Mononuclear cell (primary cell): Measurements from ENCODE around the gene KCNC3. TPM values are rescaled to one million over a fixed set of nuclear protein-coding genes. Genes with fewer than 3 reads are reported as not detected.

Experiments used
- H3K27me3 ChIP-seq: 2 replicates; pipeline ENCODE4 v1.6.0; 2011; ENCODE audit warnings: low read length, control low read depth; ENCODE audit not compliant: insufficient read depth
- H3K4me1 ChIP-seq: 2 replicates; pipeline ENCODE4 v1.5.1; 2011; ENCODE audit warnings: mild to moderate bottlenecking, low read length, control low read depth; ENCODE audit not compliant: insufficient read depth
- H3K4me3 ChIP-seq: 2 replicates; pipeline ENCODE4 v1.5.1; 2011; ENCODE audit warnings: mild to moderate bottlenecking, low read length, moderate library complexity
- H3K9me3 ChIP-seq: 2 replicates; pipeline ENCODE4 v1.5.1; 2011; ENCODE audit warnings: low read depth, mild to moderate bottlenecking, control low read depth, low read length
- total RNA-seq: library from RNA; depleted of rRNA; stranded (reverse); fragments of >200 nt; gene quantifications from one replicate; pipeline ENCODE4 v1.2.3, GENCODE V29; 2012

Gene KCNC3
- total RNA-seq, 1 donor: 2.1 TPM

GRCh38 chr19:50312967-50313811, 16.0 kb downstream of the KCNC3 start:
- Histone ChIP-seq H3K27me3 (peaks cover 40% of the 10 kb centered on the region), H3K4me3 (no peak overlapping the region)

DNA sequence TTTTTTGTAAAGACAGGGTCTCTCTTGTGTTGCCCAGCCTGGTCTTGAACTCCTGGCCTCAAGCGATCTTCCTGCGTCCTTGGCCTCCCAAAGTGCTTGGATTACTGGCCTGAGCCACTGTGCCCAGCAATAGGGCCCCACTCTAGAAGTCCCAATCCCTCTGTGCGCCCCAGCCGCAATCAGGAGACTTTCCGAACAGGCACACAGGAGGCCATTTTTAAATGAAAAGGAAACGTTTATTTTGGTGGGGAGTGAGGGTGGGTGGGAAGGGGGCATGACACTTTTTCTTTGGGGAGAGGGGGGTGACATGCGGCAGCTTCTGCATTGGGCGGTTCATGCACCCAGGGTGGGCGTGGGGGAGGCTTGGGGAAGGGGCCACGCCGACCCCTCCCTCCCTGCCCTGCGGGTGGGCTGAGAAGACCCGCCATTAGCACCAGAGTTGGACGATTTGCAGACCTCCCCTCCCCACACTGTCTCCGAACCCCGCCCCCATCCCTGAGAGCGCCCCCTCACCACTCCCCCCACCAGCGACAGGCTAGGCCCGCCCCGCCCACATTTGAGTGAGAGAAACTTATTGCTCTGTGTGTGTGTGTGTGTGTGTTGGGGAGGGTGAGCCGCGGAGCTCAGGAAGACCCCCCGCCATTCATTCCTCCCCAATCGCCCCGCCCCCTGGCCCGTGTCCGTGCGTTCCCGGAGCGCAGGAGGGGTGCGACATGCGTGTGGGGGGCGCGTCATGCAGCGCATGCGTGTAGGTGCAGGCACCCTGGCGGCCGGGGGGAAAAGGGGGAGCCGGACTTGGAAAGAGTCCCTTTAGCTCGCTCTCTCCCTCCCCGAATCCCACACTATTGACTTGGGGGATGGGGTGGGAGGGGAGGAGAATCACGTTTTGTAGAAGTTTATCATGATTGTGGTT, 17.2 kb downstream of the KCNC3 start:
- H3K4me3 ChIP-seq: no peak overlapping the region
- no peaks in the 10 kb centered on the region for H3K9me3 ChIP-seq
- peaks cover 44% of the 10 kb centered on the region for H3K27me3 ChIP-seq
- H3K4me1 ChIP-seq: no peaks in the 10 kb centered on the region

More at GRCh38 chr19:50312967-50313811, 16.0 kb downstream of the KCNC3 start:
- H3K4me1 ChIP-seq: no peaks in the 10 kb centered on the region
- no peaks in the 10 kb centered on the region for H3K9me3 ChIP-seq

DNA sequence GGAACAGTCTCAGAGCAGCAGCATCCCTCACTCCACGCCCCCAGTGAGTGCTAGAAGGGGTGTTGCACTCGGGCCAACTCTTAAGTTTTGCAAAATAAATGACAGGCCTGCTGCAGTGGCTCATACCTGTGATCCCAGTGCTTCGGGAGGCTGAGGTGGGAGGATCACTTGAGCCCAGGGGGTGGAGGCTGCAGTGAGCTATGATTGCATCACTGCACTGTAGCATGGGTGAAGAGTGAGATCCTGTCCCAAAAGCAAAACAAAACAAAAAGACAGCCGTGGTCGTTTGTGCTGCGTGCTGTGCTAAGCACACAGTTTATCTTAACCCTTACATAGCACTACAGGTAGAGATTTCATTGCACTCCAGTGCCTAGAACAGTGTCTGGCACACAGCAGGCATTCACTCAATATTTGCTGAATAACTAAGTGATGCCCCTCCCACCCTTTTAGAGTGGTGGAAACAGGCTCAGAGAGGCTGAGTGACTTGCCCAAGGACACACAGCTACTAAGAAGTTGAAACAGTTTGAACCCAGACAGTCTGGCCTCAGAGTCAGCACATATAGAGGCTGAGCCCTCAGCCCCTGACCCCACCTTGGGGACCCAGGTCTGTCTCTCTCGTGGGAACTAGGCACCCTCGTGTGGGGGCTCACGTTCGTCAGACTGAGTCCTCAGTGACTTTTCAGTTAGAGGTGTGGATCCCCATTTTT, 18.3 kb downstream of the KCNC3 start:
- no peaks in the 10 kb centered on the region for H3K9me3 ChIP-seq
- H3K27me3 ChIP-seq: peaks cover 44% of the 10 kb centered on the region
- no peaks in the 10 kb centered on the region for H3K4me1 ChIP-seq
- no peak overlapping the region for H3K4me3 ChIP-seq

GRCh38 chr19:50309396-50310125, 19.6 kb downstream of the KCNC3 start:
- Histone ChIP-seq H3K9me3 (no peaks in the 10 kb centered on the region), H3K4me1 (no peaks in the 10 kb centered on the region), H3K27me3 (peaks cover 38% of the 10 kb centered on the region), H3K4me3 (no peak overlapping the region)

DNA sequence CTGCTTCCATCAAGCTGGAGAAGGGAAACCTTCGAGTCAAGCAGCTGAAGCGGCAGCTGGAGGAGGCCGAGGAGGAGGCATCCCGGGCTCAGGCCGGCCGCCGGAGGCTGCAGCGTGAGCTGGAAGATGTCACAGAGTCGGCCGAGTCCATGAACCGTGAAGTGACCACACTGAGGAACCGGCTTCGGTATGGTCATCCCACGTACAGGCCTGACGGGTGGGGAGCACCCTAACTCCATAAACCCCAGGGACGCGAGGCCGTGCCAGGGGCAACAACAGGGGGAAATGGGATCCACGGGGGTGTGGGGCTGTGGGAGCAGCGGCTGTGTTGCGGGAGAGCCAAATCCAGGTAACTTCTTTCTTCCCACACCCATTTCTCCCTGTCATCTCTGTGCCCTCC, 20.2 kb downstream of the KCNC3 start:
- H3K9me3 ChIP-seq: no peaks in the 10 kb centered on the region
- peaks cover 35% of the 10 kb centered on the region for H3K27me3 ChIP-seq
- H3K4me3 ChIP-seq: no peak overlapping the region
- H3K4me1 ChIP-seq: no peaks in the 10 kb centered on the region

DNA sequence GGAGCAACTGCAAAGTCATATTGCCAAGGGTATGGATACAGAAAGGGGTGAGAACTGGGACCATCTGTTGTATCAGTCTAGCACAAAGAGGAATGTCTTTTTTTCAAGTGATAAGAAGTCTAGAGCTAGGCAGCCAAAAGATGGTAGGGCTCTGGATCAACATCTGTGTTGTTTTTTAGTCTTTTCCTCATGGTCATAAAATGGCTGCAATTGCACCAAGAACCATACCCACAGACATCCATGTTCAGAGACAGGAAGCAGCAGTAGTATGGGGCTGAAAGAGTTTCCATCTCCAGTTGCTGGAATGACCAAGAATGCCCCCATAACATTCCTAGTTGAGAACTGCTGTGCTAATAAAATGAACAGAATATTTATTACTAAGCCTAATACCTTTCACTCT, 25.6 kb downstream of the KCNC3 start:
- Histone ChIP-seq H3K27me3 (peaks cover 3% of the 10 kb centered on the region), H3K4me3 (no peak overlapping the region), H3K4me1 (no peaks in the 10 kb centered on the region), H3K9me3 (no peaks in the 10 kb centered on the region)

DNA sequence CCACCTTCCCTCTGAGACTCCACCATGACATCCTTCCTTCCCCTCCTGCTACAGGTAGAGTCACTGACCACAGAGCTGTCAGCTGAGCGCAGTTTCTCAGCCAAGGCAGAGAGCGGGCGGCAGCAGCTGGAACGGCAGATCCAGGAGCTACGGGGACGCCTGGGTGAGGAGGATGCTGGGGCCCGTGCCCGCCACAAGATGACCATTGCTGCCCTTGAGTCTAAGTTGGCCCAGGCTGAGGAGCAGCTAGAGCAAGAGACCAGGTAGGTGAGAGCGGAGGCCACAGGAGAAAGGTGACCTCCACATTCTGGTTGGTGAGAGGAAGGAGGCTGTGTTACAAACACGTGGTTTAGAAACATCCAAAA, 27.6 kb downstream of the KCNC3 start:
- Histone ChIP-seq H3K4me3 (no peak overlapping the region), H3K9me3 (no peaks in the 10 kb centered on the region), H3K27me3 (no peaks in the 10 kb centered on the region), H3K4me1 (no peaks in the 10 kb centered on the region)

DNA sequence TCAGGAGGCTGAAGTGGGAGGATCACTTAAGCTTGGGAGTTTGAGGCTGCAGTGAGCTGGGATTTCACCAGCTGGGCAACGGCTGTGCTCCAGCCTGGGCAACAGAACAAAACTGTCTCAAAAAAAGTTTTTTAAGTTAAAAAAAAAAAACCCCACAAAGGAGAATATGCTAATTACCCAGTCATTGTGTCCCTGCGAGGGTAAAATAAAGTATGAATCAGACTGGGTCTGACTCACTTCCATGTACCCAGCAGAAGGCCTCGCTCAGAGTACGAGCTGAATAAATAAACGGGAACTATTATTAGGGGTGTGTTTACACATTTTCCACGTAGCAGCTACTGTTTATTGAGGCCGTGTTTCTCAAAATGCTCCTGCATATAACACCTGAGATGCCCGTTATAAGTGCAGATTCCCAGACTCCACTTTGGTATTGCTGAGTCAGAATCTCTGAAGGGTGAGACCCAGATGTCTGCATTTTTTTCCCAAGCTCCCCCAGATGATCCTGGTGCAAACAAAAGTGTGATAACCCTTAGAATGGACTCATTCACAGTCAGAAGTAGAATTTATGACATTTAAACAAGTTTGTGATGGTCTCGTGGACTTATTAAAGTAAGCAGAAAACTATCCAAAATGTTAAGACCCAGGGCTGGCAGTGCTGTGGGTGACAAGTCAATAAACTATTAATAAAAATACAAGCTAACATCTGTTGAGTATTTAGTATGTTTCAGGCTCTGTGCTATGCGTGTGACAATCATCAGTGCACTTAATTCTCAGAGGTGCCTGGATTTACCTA, 28.2 kb downstream of the KCNC3 start:
- no peaks in the 10 kb centered on the region for H3K27me3 ChIP-seq
- H3K9me3 ChIP-seq: no peaks in the 10 kb centered on the region
- H3K4me1 ChIP-seq: no peaks in the 10 kb centered on the region
- H3K4me3 ChIP-seq: no peak overlapping the region

DNA sequence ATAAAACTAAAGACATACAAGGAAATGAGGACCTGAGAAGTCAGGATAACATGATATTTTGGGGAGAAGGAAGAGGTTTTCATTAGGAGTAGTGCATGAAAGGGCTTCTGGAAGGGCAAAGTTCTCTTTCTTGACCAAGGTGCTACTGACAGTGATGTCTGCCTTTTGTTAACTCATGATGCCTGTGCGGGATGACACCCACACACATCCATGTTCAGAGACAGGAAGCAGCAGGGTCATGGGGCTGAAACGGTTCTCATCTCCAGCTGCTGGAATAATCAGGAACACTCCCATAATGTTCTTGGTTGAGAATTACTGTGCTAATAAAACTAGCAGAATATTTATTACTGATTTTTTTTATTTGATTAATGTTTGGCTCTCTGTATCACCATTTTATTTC, 29.1 kb downstream of the KCNC3 start:
- Histone ChIP-seq H3K4me1 (no peaks in the 10 kb centered on the region), H3K27me3 (no peaks in the 10 kb centered on the region)

GRCh38 chr19:50293263-50294004, 35.7 kb downstream of the KCNC3 start:
- H3K4me3 ChIP-seq: no peak overlapping the region
- no peaks in the 10 kb centered on the region for H3K4me1 ChIP-seq
- no peaks in the 10 kb centered on the region for H3K9me3 ChIP-seq
- no peaks in the 10 kb centered on the region for H3K27me3 ChIP-seq

More for the DNA sequence above, 29.1 kb downstream of the KCNC3 start:
- Histone ChIP-seq H3K4me3 (no peak overlapping the region), H3K9me3 (no peaks in the 10 kb centered on the region)

- Histone ChIP-seq H3K9me3 (no peaks in the 10 kb centered on the region), H3K4me1 (no peaks in the 10 kb centered on the region), H3K27me3 (no peaks in the 10 kb centered on the region), H3K4me3 (no peak overlapping the region)
Observed at GRCh38 chr19:50292216-50292827, 36.9 kb downstream of the KCNC3 start.

GRCh38 chr19:50290775-50291174, 38.4 kb downstream of the KCNC3 start:
- Histone ChIP-seq H3K27me3 (no peaks in the 10 kb centered on the region), H3K9me3 (peaks cover 1% of the 10 kb centered on the region), H3K4me3 (no peak overlapping the region), H3K4me1 (no peaks in the 10 kb centered on the region)

- no peak overlapping the region for H3K4me3 ChIP-seq
Observed at GRCh38 chr19:50290011-50290410, 39.2 kb downstream of the KCNC3 start.

More at GRCh38 chr19:50290011-50290410, 39.2 kb downstream of the KCNC3 start:
- peaks cover 6% of the 10 kb centered on the region for H3K9me3 ChIP-seq
- H3K4me1 ChIP-seq: no peaks in the 10 kb centered on the region
- no peaks in the 10 kb centered on the region for H3K27me3 ChIP-seq
